ENCODE results near the gene GCNA.

DNA sequence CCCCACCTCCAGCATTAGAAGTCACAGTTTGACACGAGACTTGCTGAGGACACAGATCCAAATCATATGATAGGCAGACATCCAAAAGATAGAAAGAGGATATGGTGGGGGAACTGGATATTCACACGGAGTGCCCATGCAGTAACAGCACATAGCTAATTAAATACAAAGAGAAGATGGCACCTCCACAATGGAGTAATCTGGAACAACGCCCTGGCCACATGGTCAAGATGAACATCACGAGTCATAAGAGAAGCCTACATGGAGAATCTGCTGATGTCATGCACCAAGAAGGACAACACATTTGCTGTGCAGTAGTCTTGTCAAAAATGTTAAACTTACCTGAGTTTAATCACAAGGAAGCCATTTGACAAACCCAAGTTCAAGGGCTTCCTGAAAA is 79.0 kb downstream of the GCNA start:
- no peak for TF ChIP-seq GATA2 (IDR thresholded peaks at IDR 0.05; ENCODE audit: low read depth, low read length)
- TF ChIP-seq GATA3 (IDR thresholded peaks at IDR 0.05; ENCODE audit: low read depth, low read length): no peak
